Measurements from ENCODE around the gene OR2B6.
"Not testable (repeated sequence)": the region's sequence is repeated elsewhere in the genome, so short reads cannot be mapped to it uniquely, and the experiment has no call there.

OR2B6 gene

GRCh38 chr6:27956941-27957340 is at the start of gene OR2B6:
TSS of gene OR2B6 (plus strand) at chr6:27957241. CDS start at chr6:27957241, 0 bp downstream.
- no peak for DNase-seq

GRCh38 chr6:27908017-27908416 is 49.0 kb upstream of the OR2B6 start:
- no peak for DNase-seq

DNA sequence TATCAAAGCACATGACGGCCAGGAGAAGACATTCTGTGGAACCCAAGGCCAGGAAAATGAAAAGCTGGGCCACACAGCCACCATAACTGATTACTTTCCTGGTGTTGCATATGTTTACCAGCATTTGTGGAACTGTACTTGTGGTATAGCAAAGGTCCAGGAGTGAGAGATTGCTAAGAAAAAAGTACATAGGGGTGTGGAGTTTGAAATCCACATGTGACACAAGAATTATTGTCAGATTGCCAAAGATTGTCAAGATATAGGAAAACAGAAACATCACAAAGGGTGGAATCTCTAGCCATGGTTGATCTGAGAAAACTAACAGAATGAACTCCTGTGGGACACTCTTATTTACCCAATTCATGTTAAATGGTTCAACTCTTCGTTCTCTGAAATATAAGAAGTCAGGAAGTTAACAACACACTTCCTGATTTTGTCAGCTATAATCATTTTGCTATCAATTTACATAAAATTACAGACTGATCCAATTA is 45.0 kb upstream of the OR2B6 start, which contains the start of gene OR2B2:
TSS of gene OR2B2 (minus strand) at position 441 of the 491 bp plus-strand sequence. CDS start at position 364, 77 bp downstream.
- no peak for DNase-seq

DNA sequence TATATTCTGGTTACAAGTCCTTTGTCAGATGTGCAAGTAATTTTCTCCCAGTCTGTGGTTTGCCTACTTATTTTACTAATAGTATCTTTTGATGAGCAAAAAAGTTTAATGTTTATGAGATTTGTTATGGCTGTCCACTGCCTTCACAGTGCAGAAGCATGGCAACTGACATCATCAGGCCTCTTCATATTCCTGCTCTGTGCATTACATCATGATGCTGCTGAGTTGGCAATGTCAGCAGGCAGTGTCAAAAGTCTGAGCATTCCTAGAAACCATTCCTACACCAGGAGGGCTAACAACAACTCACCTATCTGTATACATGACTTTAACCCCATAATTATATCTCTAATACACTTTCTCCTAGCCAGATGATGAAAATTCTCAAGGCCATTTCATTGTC is 34.1 kb upstream of the OR2B6 start:
- DNase-seq, result no peak

DNA sequence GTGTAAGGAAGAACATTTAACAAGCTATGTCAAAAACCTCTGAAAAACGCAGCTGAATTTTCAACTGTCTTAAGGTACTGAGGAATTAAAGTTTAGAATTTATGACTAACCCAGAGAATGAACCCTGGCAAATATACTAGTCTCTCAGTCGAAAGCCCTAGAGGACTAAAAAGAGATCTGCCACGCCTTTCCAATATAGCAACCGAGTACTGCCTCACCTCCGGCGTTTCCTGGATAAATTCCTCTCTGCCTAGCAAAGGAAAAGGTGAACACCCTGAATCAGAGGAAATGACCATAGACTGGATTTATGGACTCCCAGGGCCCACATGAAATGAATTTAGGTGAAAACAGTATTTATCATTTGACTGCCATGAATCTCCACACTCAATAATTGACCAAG is 32.9 kb upstream of the OR2B6 start:
- DNase-seq, result no peak

DNA sequence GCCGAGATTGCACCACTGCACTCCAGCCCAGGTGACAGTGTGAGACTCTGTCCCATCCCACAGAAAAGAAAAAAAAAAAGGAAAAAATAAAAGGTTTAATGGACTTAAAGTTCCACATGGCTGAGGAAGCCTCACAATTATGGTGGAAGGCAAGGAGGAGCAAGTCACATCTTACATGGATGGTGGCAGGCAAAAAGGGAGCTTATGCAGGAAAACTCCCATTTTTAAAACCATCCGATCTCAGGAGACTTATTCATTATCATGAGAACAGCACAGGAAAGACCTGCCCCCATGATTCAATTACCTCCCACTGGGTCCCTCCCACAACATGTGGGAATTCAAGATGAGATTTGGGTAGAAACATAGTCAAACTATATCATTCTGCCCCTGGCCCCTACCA is 29.0 kb upstream of the OR2B6 start:
- DNase-seq, result not testable (repeated sequence)

DNA sequence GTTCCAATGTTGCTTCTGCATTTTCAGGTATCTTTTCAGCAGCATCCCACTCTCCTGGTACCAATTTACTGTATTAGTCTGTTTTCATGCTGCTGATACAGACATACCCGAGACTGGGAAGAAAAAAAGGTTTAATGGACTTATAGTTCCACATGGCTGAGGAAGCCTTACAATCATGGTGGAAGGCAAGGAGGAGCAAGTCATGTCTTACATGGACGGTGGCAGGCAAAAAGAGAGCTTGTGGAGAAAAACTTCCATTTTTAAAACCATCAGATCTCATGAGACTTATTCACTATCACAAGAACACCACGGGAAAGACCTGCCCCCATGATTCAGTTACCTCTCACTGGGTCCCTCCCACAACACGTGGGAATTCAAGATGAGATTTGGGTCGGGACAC is 27.1 kb upstream of the OR2B6 start:
- DNase-seq, result not testable (repeated sequence)

DNA sequence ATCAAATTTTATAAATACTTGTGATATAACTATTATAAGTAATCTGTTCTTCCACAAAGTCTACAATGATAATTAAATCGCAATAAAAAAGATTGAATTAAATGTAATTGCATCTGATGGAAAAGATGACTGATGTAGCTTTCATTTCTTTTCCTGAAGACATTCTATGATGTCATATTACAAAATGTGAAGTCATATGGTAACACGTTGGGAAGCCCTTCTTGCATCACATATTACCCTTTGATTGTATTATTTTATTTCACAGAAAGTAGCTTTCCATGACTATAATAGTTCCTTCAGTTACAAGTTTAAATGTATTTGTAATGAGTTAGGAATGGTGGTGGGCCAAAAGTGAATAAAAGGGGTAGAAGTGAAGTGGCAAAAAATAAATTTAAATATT is 25.8 kb upstream of the OR2B6 start:
- DNase-seq, result no peak

DNA sequence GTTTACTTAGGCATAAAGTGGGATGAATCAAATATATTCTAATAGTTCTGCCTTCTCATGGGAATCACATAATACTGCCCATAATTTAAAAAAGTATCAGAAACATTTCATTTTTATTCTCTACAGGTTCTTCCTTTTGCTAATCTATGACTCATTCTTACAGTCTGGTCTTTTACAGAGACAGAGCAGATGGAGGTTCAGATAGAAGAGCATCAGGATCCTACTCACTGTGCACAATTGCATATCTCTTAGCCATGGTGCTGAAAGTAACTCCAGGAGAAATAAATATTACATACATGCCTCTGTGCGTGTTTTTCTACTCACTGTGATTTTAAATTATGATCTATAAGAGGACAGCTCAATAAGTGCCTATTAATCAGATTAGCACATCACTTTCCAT is 16.3 kb upstream of the OR2B6 start:
- DNase-seq, result no peak

GRCh38 chr6:27943072-27943471 is 14.0 kb upstream of the OR2B6 start:
- not testable (repeated sequence) for DNase-seq

DNA sequence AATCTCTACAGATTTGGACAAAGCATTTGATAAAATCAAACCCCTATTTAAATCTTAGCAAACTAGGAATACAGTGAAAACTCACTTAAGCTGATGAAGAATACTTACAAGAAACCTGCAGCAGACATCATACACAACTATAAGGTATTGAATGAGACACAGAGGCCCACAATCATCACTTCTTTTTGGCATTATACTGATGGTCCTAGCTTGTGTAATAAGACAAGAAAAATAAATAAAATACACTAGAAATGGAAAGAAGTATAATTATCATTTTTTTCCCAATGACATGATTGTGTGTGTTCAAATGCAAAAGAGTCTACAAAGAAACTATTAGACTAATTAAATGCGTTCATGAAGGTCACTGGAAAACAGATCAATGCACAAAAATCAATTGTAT is 8.8 kb upstream of the OR2B6 start:
- DNase-seq, result no peak

GRCh38 chr6:27951040-27951439 is 6.0 kb upstream of the OR2B6 start:
- no peak for DNase-seq

GRCh38 chr6:27957516-27957915 is 475 bp downstream of the OR2B6 start:
- DNase-seq, result no peak

DNA sequence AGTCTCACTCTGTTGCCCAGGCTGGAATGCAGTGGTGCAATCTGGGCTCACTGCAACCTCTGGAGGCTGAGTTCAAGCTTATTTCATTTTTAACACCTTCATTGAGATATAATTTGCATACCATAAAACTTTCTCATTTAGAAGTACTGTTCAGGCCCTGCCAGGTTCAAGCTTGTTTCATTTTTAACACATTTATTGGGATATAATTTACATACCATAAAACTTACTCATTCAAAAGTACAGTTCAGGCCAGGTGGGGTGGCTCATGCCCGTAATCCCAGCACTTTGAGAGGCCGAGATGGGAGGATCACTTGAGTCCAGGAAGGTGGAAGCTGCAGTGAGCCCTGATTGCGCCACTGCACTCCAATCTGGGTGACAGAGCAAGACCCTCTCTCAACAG is 5.5 kb downstream of the OR2B6 start:
- DNase-seq, result no peak

GRCh38 chr6:27966044-27966443 is 9.0 kb downstream of the OR2B6 start:
- DNase-seq, result no peak

GRCh38 chr6:27966816-27967426 is 9.9 kb downstream of the OR2B6 start:
- no peak for DNase-seq

- no peak for DNase-seq
These were observed 13.4 kb downstream of the OR2B6 start for GRCh38 chr6:27970444-27970843.

- DNase-seq, result no peak
These were observed 15.7 kb downstream of the OR2B6 start for GRCh38 chr6:27972750-27973149.

- DNase-seq, result no peak
These were observed 20.3 kb downstream of the OR2B6 start for GRCh38 chr6:27977387-27977786.

DNA sequence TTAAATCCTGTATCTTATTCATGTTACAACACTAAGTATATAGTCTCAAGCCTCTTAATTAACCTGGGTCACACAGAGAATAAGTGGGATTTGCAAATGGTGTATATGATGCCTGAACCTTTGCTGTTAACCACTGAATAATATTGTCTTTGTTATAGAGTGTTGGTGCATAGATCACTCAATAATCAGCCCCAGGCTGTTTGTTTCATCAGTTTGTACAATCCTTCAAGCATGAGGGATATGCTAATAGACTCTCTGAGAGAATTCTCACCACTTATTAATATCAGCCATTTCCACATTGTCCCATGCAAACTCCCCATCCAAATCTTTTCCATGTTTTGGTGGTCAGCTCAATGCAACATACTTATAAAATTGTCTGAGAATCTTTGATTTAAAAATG is 21.7 kb downstream of the OR2B6 start:
- DNase-seq, result no peak

- DNase-seq, result no peak
These were observed 23.1 kb downstream of the OR2B6 start for GRCh38 chr6:27980111-27980510.

- no peak for DNase-seq
These were observed 30.1 kb downstream of the OR2B6 start for GRCh38 chr6:27986928-27987725.

DNA sequence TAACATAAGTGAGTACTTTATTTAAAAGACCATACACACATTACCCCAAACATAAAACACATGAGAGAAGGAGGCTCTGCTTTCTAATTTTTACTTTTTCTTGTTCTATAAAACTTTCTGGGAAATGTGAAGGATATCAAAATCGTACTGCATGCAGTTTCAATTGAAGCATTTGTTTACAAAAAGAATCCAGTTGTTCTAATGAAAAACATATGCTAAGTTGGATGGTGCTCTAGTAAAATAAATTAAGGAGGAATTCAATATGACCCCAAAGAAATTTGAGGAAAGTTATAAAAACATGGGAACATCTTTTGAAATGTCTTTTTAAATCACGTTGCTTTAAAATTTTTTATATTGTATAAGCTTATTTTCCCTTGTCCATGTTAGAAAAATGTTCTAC is 37.6 kb downstream of the OR2B6 start:
- DNase-seq, result no peak

GRCh38 chr6:28000351-28001045 is 43.5 kb downstream of the OR2B6 start:
- DNase-seq, result no peak
